HepG2 (cell line): ENCODE measurements around the gene MASP2. TPM values are rescaled to one million over a fixed set of nuclear protein-coding genes. Genes with fewer than 3 reads are reported as not detected.

Source experiments
- ARID3A ChIP-seq: IDR thresholded peaks from 2 replicates; pipeline ENCODE4 v1.6.1; 2012; ENCODE audit warnings: low read depth, low read length, improper control_type of control experiment
- ARNT ChIP-seq: fragments of 450-650 bp; IDR thresholded peaks from 2 replicates; pipeline ENCODE4 v1.6.1; 2017
- ARNT2 ChIP-seq: sonication (generic); formaldehyde crosslinking; IDR thresholded peaks from 2 replicates; pipeline ENCODE4 v1.8.0; 2022; ENCODE audit warnings: mild to moderate bottlenecking, low read depth, missing genetic modification reagents, moderate library complexity
- CSRNP1 ChIP-seq: sonication (generic); formaldehyde crosslinking; IDR thresholded peaks from 2 replicates; pipeline ENCODE4 v1.8.1; 2023; ENCODE audit warnings: mild to moderate bottlenecking, missing genetic modification reagents
- FOXC1 ChIP-seq: sonication (generic); formaldehyde crosslinking; IDR thresholded peaks from 2 replicates; pipeline ENCODE4 v1.8.0; 2022; ENCODE audit warnings: mild to moderate bottlenecking, missing genetic modification reagents, borderline replicate concordance
- PAXIP1 ChIP-seq: sonication (generic); formaldehyde crosslinking; conservative IDR thresholded peaks from 2 replicates; pipeline ENCODE4 v1.4.0; 2020; ENCODE audit warnings: mild to moderate bottlenecking, missing genetic modification reagents, moderate library complexity
- SRSF4 ChIP-seq: fragments of 200-400 bp; formaldehyde crosslinking; IDR thresholded peaks from one replicate; pipeline ENCODE4 v1.6.1; 2018; ENCODE audit warnings: mild to moderate bottlenecking, low read depth, low read length, moderate library complexity; ENCODE audit not compliant: poor library complexity, severe bottlenecking
- SRSF9 ChIP-seq: fragments of 200-400 bp; formaldehyde crosslinking; IDR thresholded peaks from 2 replicates; pipeline ENCODE4 v1.6.1; 2018; ENCODE audit warnings: borderline replicate concordance, mild to moderate bottlenecking, low read depth, low read length; ENCODE audit not compliant: insufficient read depth, poor library complexity, severe bottlenecking
- USF2 ChIP-seq, 2 experiments: sonication (generic) in 1 of 2; formaldehyde crosslinking in 1 of 2; IDR thresholded peaks; 2 replicates each; pipeline versions ENCODE4 v1.5.1 to v1.6.1; 2011 to 2020; ENCODE audit warnings: borderline replicate concordance in 1 of 2, low read depth in 1 of 2, low read length in 1 of 2, mild to moderate bottlenecking in 1 of 2, missing genetic modification reagents in 1 of 2, moderate library complexity in 1 of 2
- ZBTB21 ChIP-seq: sonication (generic); formaldehyde crosslinking; IDR thresholded peaks from 2 replicates; pipeline ENCODE4 v1.4.0; 2020; ENCODE audit warnings: missing genetic modification reagents
- ZNF20 ChIP-seq: sonication (generic); formaldehyde crosslinking; IDR thresholded peaks from 2 replicates; pipeline ENCODE4 v1.4.0; 2020; ENCODE audit warnings: mild to moderate bottlenecking, moderate library complexity, missing genetic modification reagents
- ZNF276 ChIP-seq: sonication (generic); formaldehyde crosslinking; IDR thresholded peaks from 2 replicates; pipeline ENCODE4 v1.4.0; 2020; ENCODE audit warnings: mild to moderate bottlenecking, low read depth, missing genetic modification reagents
- ZNF562 ChIP-seq: sonication (generic); formaldehyde crosslinking; IDR thresholded peaks from 2 replicates; pipeline ENCODE4 v1.8.0; 2022; ENCODE audit warnings: missing genetic modification reagents, borderline replicate concordance
- ZNF652 ChIP-seq: IDR thresholded peaks from 2 replicates; pipeline ENCODE4 v1.6.1; 2016; ENCODE audit warnings: low read depth, borderline replicate concordance
- ZSCAN12 ChIP-seq: sonication (generic); formaldehyde crosslinking; IDR thresholded peaks from 2 replicates; pipeline ENCODE4 v1.9.0; 2021; ENCODE audit warnings: mild to moderate bottlenecking, missing genetic modification reagents
- polyA plus RNA-seq, 8 experiments: library from polyadenylated mRNA; depleted of rRNA in 3 of 8; stranded (reverse) in 7 of 8; unstranded in 1 of 8; fragments of >200 nt; fragmentation: Illumina TruSeq in 4 of 8; extraction: Trizol in 4 of 8; gene quantifications; 2 replicates each; pipeline versions ENCODE4 v1.2.1 to v1.2.3, GENCODE V29; 2011 to 2016; ENCODE audit warnings: low read depth in 4 of 8, missing spikeins in 1 of 8, mixed read lengths in 1 of 8; ENCODE audit not compliant: insufficient read depth in 1 of 8
- total RNA-seq, 5 experiments: library from RNA; depleted of rRNA; stranded (reverse); fragments of >200 nt; fragmentation: Illumina TruSeq; extraction: Trizol; gene quantifications; 2 replicates each; pipeline ENCODE4 v1.2.3, GENCODE V29; 2016; ENCODE audit warnings: low read depth in 1 of 5

The MASP2 gene
- total and polyA plus RNA-seq, 2 of the 13 experiments (the other 11 are each of a cell fraction or from before 2014, with no cell fraction given) = 7.1 to 11.8 TPM

- TF ChIP-seq ZNF562 = no peak
- no peak; the same call in 1 of the 2 replicates for TF ChIP-seq ZNF276 (CRISPR knock-in tag)
- TF ChIP-seq ZNF652 = no peak
- TF ChIP-seq CSRNP1 (CRISPR knock-in tag) = peak; percentile 75; the same call in 1 of the 2 replicates
- peak; percentile 45; the same call in 1 of the 2 replicates for TF ChIP-seq ZNF20 (CRISPR knock-in tag)
- no peak for TF ChIP-seq ARID3A
- TF ChIP-seq ARNT2 = peak; percentile 78
- no peak for TF ChIP-seq ZBTB21 (CRISPR knock-in tag)
- TF ChIP-seq ZSCAN12 (CRISPR knock-in tag) = 0 out of 2 replicates have a peak, but pooled peaks have one; percentile 55
- peak; percentile 37; the same call in 1 of the 2 replicates for TF ChIP-seq PAXIP1 (CRISPR knock-in tag)
- no peak for TF ChIP-seq SRSF9
- TF ChIP-seq SRSF4 = peak; percentile 78
- TF ChIP-seq USF2 (IDR thresholded peaks at IDR 0.05; ENCODE audit: low read depth, low read length) = no peak
- TF ChIP-seq USF2 (CRISPR knock-in tag; IDR thresholded peaks at IDR 0.05; ENCODE audit: borderline replicate concordance) = no peak; the same call in 1 of the 2 replicates
- peak; percentile 90; the same call in 1 of the 2 replicates for TF ChIP-seq FOXC1 (CRISPR knock-in tag)
- no peak for TF ChIP-seq ARNT
Measured at GRCh38 chr1:11012260-11013159, 34.5 kb downstream of the MASP2 start, which contains the start of gene TARDBP (continued).
